Heart left ventricle (tissue), 16 donors: ENCODE data around the gene PLEKHA7. TPM values are rescaled to one million over a fixed set of nuclear protein-coding genes. Genes with fewer than 3 reads are reported as not detected.
"Not testable (repeated sequence)": the region's sequence is repeated elsewhere in the genome, so short reads cannot be mapped to it uniquely, and the experiment has no call there.

Experiments
- ATAC-seq, 4 donors: fragments of 200-7000 bp; cut with Tn5 transposase; one replicate each; pipeline ENCODE4 v1.9.1; 2020 to 2022; ENCODE audit warnings: moderate library complexity in 4 of 4, mild to moderate bottlenecking in 3 of 4, moderate number of reproducible peaks in 1 of 4
- DNase-seq, 5 donors: peaks; one replicate each; pipeline ENCODE4 v3.0.0-alpha.2; 2020
- H3K27ac ChIP-seq, 12 donors: fragments of 200-600 bp; sonication (generic) in 4 of 12; one replicate each; pipeline versions ENCODE4 v1.5.0 to v1.8.0; 2016 to 2022; ENCODE audit warnings: mild to moderate bottlenecking in 2 of 12
- H3K27me3 ChIP-seq, 9 donors: fragments of 200-600 bp; sonication (generic) in 2 of 9; one replicate each; pipeline versions ENCODE4 v1.5.1 to v1.8.0; 2016 to 2022; ENCODE audit warnings: mild to moderate bottlenecking in 3 of 9
- H3K36me3 ChIP-seq, 9 donors: fragments of 200-600 bp; sonication (generic) in 2 of 9; one replicate each; pipeline versions ENCODE4 v1.5.0 to v1.8.0; 2018 to 2022; ENCODE audit warnings: mild to moderate bottlenecking in 2 of 9
- H3K4me1 ChIP-seq, 12 donors: fragments of 200-600 bp; sonication (generic) in 4 of 12; one replicate each; pipeline versions ENCODE4 v1.5.0 to v1.8.0; 2016 to 2022; ENCODE audit warnings: mild to moderate bottlenecking in 3 of 12
- H3K4me3 ChIP-seq, 12 donors: fragments of 200-600 bp; sonication (generic) in 4 of 12; one replicate each; pipeline versions ENCODE4 v1.5.0 to v1.8.0; 2017 to 2022; ENCODE audit warnings: mild to moderate bottlenecking in 9 of 12, moderate library complexity in 4 of 12
- H3K9me3 ChIP-seq, 12 donors: fragments of 200-600 bp; sonication (generic) in 4 of 12; one replicate each; pipeline versions ENCODE4 v1.5.0 to v1.8.0; 2016 to 2022; ENCODE audit warnings: mild to moderate bottlenecking in 1 of 12
- POLR2A ChIP-seq, 2 donors: fragments of 450-650 bp; IDR thresholded peaks; one replicate each; pipeline ENCODE4 v1.6.1; 2017; ENCODE audit warnings: antibody characterized with exemption in 2 of 2, mild to moderate bottlenecking in 2 of 2, moderate library complexity in 2 of 2
- WGBS, 4 donors: extraction: QIAGEN DNeasy Blood & Tissue Kit in 2 of 4; methylation state at CpG; one replicate each; pipeline versions ENCODE4 v1.1.5 to v1.1.7; 2013 to 2018; 5-methylcytosine and 5-hydroxymethylcytosine counted together
- intact Hi-C, 10 donors: fragments of 100-400 bp; cut with DNase I; formaldehyde crosslinking; loops; one replicate each; pipeline versions ENCODE4 v1.11.1 to v1.14.2; 2022
- polyA plus RNA-seq, 2 donors: library from polyadenylated mRNA; stranded (reverse); fragments of 200-250 nt; gene quantifications; one replicate each; pipeline ENCODE4 v1.2.3, GENCODE V29; 2013
- total RNA-seq, 9 donors: library from RNA; depleted of rRNA in 2 of 9; stranded (reverse); fragments of >200 nt in 2 of 9; fragmentation: NEBNext Ultra II Directional in 3 of 9; extraction: Animal tissue kit (Norgen Biotek cat#: 25700) in 3 of 9; gene quantifications; one replicate each; pipeline versions ENCODE4 v1.1.0 to v1.2.4, GENCODE V29; 2016 to 2023
- TF ChIP-seq, protein P1 (sequence below), 12 donors: fragments of 200-600 bp; sonication (generic) in 4 of 12; IDR thresholded peaks; one replicate each; pipeline versions ENCODE4 v1.5.0 to v1.8.0; 2018 to 2022; ENCODE audit warnings: antibody characterized with exemption in 12 of 12, mild to moderate bottlenecking in 5 of 12
- donor health status: ischemic (EF 13 %, LVEDD 7.1; RV severe dilation, severe dysfunction).
- donor health status: healthy with polysubstance abuse.
- donor health status: DM: no; HTN: yes; CAD: no.
- donor health status: DM: no; HTN: no; CAD: no.
- donor health status: ischemic (EF 25% LVEDD 6.9; RV normal size, moderate dysfunction).
- donor health status: ischemic (EF 25% LVEDD 5.7; RV mildly dilated, moderate dysfunction).
- donor health status: healthy.
- donor health status: DM: yes; HTN: yes; CAD: no.
- donor health status: ischemic (EF 35%, LVEDD 5.7; RV mildly dilated, moderate dysfunction).
- donor health status: nonischemic (EF 11% LVEDD 7.7; RV severe dilation, severe dysfunction).
- donor health status: DM: yes; HTN: yes; CAD: no.
- donor health status: PGD.
- donor health status: ischemic (EF 29% LVEDD 5.4; RV normal size, mild dysfunction).
- donor health status: nonischemic (EF 23%, LVEDD 6.1; RV moderate dilation, normal function).

PLEKHA7 gene
- total and polyA plus RNA-seq, 11 donors = 13.1 to 57.5 (median 23.5) TPM

DNA sequence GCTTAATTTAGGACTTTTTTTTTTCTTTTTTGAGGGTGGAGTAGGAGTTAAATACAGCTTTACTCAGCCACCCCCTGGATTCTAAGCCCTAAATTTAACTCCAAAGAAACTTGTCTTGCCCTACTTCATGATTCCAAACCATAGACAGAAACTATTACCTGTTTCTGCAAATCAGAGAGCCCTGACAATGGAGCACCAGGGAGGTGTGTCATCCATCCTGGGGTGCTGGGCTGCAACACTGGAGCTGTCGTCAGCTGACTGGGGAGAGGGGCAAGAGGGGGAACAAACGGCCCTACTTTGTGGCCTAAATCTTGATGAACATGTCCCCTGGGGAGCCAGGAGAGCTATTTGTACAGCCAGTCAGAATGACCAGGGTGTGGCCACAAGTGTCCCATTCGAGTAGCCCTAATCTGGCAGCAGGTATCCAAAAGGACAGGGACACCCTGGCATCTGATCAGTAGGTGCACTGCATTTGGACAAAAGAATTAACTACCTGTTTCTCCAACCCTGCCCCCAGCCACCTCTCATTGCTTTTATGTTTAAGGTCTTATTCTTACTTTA, 50.8 kb downstream of the PLEKHA7 start:
- Histone ChIP-seq H3K4me1 (no peaks in the 10 kb centered on the region), H3K27me3 (no peaks in the 10 kb centered on the region), H3K9me3 (no peaks in the 10 kb centered on the region), H3K27ac (no peak overlapping the region), H3K36me3 (no peaks in the 10 kb centered on the region), H3K4me3 (no peak overlapping the region)
- intact Hi-C loops = no loop called here
- 46 to 67% (median 60%) methylated on average over 3 of the region's 3 CpGs for WGBS, 4 donors
- DNase-seq (no peak), ATAC-seq (no peak)
- TF ChIP-seq, protein P1, sequence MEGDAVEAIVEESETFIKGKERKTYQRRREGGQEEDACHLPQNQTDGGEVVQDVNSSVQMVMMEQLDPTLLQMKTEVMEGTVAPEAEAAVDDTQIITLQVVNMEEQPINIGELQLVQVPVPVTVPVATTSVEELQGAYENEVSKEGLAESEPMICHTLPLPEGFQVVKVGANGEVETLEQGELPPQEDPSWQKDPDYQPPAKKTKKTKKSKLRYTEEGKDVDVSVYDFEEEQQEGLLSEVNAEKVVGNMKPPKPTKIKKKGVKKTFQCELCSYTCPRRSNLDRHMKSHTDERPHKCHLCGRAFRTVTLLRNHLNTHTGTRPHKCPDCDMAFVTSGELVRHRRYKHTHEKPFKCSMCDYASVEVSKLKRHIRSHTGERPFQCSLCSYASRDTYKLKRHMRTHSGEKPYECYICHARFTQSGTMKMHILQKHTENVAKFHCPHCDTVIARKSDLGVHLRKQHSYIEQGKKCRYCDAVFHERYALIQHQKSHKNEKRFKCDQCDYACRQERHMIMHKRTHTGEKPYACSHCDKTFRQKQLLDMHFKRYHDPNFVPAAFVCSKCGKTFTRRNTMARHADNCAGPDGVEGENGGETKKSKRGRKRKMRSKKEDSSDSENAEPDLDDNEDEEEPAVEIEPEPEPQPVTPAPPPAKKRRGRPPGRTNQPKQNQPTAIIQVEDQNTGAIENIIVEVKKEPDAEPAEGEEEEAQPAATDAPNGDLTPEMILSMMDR (IDR thresholded peaks at IDR 0.05) = no peak
- TF ChIP-seq POLR2A (IDR thresholded peaks at IDR 0.05) = no peak

DNA sequence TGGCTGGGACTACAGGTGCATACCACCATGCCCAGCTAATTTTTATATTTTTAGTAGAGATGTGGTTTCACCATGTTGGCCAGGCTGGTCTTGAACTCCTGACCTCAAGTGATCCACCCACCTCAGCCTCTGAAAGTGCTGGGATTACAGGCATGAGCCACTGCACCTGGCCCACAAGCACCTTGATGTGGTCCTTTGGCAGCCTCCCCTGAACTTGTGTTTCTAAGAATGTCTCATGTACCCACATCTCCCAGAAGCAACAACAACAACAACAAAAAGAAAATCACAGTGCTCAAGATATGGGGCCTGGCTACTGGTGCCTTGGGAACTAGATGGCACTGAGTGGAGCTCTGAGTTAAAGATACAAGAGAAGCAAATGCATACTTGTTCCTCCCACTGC, 51.6 kb downstream of the PLEKHA7 start:
- ATAC-seq, H3K36me3 ChIP-seq, DNase-seq, H3K27me3 ChIP-seq, H3K9me3 ChIP-seq, H3K27ac ChIP-seq, H3K4me3 ChIP-seq, H3K4me1 ChIP-seq, intact Hi-C loops: not testable (repeated sequence)

DNA sequence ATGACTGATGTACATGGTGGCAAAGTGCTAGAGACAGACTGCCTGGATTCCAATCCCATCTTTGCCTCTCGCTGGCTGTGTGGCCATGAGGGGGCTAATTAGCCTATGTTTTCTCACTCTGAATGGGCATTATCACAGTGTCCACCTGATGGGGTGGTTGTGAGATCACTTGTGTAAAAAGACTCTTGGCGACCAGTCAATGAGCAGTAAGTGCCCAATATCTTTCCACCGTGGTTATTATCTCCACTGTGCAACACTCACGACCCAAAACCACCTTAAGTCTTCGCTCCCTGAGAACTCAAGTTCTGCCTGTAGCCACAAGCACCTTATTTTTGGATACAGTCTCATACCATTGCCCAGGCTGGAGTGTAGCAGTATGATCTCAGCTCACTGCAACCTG, 52.1 kb downstream of the PLEKHA7 start:
- Histone ChIP-seq H3K4me3 (no peak overlapping the region), H3K27me3 (no peaks in the 10 kb centered on the region), H3K36me3 (no peaks in the 10 kb centered on the region), H3K4me1 (no peaks in the 10 kb centered on the region), H3K27ac (no peak overlapping the region), H3K9me3 (no peaks in the 10 kb centered on the region)
- no peak for DNase-seq
- no peak for TF ChIP-seq POLR2A (IDR thresholded peaks at IDR 0.05)
- TF ChIP-seq, protein P1 (IDR thresholded peaks at IDR 0.05) = no peak
- intact Hi-C loops = no loop called here
- WGBS, 4 donors = 54 to 66% (median 60%) methylated on average over 5 of the region's 5 CpGs
- no peak for ATAC-seq

DNA sequence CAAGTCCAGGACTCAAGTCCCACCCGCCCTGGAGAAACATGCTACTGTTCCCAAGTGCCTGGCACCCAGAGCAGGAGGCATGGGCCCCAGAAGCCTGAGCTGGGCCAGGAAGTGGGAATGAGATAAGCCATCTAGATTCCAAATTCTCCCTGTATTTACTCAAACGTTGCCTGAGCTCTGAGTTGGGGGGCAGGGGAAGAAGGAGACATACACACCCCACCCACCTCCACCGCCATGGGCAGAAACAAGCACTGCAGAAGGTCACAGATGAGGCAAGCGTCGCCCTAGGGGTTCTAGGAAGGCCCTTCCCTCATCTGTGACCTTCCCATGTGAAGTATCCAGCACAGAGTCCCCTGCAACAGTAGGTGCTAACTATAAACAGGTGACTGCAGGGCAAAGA, 54.0 kb downstream of the PLEKHA7 start:
- no peaks in the 10 kb centered on the region for H3K27me3 ChIP-seq
- no peaks in the 10 kb centered on the region for H3K9me3 ChIP-seq
- no peaks in the 10 kb centered on the region for H3K4me1 ChIP-seq
- H3K27ac ChIP-seq = no peak overlapping the region
- no peak overlapping the region for H3K4me3 ChIP-seq
- TF ChIP-seq POLR2A (IDR thresholded peaks at IDR 0.05) = no peak
- TF ChIP-seq, protein P1 (IDR thresholded peaks at IDR 0.05) = no peak
- intact Hi-C loops = no loop called here
- DNase-seq = no peak
- H3K36me3 ChIP-seq = no peaks in the 10 kb centered on the region
- no peak for ATAC-seq
- 71 to 81% (median 76%) methylated on average over 5 of the region's 5 CpGs for WGBS, 4 donors

DNA sequence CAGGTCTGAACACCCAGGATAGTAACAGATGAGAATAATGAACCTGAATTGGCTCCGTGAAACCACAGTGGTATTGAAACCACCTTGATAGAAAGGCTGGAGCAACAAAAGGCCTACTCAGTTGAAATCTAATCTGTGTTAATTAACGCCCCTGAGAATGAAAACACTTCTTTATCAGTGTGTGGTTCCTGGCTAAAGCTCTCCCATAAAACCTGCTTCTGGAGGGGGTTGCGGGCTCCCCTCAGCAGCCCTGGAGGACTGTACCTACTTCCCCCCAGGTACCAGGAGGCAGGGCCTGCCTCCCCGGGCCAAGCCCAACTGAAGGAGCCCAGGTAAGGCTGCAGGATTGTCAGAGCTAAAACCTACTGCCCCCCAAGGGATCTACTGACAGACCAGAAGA, 54.6 kb downstream of the PLEKHA7 start:
- no peak for DNase-seq
- Histone ChIP-seq H3K4me1 (no peaks in the 10 kb centered on the region), H3K27me3 (no peaks in the 10 kb centered on the region), H3K4me3 (no peak overlapping the region), H3K27ac (no peak overlapping the region), H3K9me3 (no peaks in the 10 kb centered on the region), H3K36me3 (no peaks in the 10 kb centered on the region)
- no peak for TF ChIP-seq POLR2A (IDR thresholded peaks at IDR 0.05)
- TF ChIP-seq, protein P1 (IDR thresholded peaks at IDR 0.05) = no peak
- no peak for ATAC-seq
- WGBS, 4 donors = 76 to 86% (median 80%) methylated on average over 4 of the region's 4 CpGs
- intact Hi-C loops = loop anchor here in 1 of 10 donors (10.0 kb wide), 1 partner anchor 45 kb away; no protein-coding TSS in a partner anchor
